HG02943 (cell line): ENCODE data around the gene KRTAP12-2.
"Not testable (repeated sequence)": the region's sequence is repeated elsewhere in the genome, so short reads cannot be mapped to it uniquely, and the experiment has no call there.

Experiments
- ATAC-seq: cut with Tn5 transposase; IDR thresholded peaks from one replicate; pipeline ENCODE4 v1.9.1; 2021; ENCODE audit warnings: mild to moderate bottlenecking, low read depth, moderate library complexity; ENCODE audit not compliant: unreplicated experiment

KRTAP12-2 gene

GRCh38 chr21:44702973-44703730 lies 36.4 kb upstream of the KRTAP12-2 start:
- ATAC-seq: no peak

GRCh38 chr21:44702111-44702972 lies 35.6 kb upstream of the KRTAP12-2 start:
- ATAC-seq: no peak

GRCh38 chr21:44701541-44701940 lies 34.8 kb upstream of the KRTAP12-2 start:
- ATAC-seq: no peak

- ATAC-seq: no peak
Observed at GRCh38 chr21:44701023-44701400, 34.3 kb upstream of the KRTAP12-2 start.

GRCh38 chr21:44700101-44701022 lies 33.6 kb upstream of the KRTAP12-2 start:
- ATAC-seq: no peak

GRCh38 chr21:44699502-44700001 lies 32.8 kb upstream of the KRTAP12-2 start:
- ATAC-seq: no peak

- no peak for ATAC-seq
Observed at GRCh38 chr21:44697811-44698734, 31.3 kb upstream of the KRTAP12-2 start.

GRCh38 chr21:44697172-44697810 lies 30.6 kb upstream of the KRTAP12-2 start, which contains the start of gene KRTAP10-12:
Gene KRTAP10-12, plus strand, starts transcription at chr21:44697172. Its CDS starts 30 bp downstream, at chr21:44697202.
- ATAC-seq: not testable (repeated sequence)

GRCh38 chr21:44696572-44696971 lies 29.8 kb upstream of the KRTAP12-2 start:
- ATAC-seq: no peak

GRCh38 chr21:44695641-44696040 lies 28.9 kb upstream of the KRTAP12-2 start:
- no peak for ATAC-seq

GRCh38 chr21:44695184-44695583 lies 28.5 kb upstream of the KRTAP12-2 start:
- ATAC-seq: no peak

GRCh38 chr21:44694776-44695175 lies 28.0 kb upstream of the KRTAP12-2 start:
- ATAC-seq: no peak

GRCh38 chr21:44692798-44693512 lies 26.2 kb upstream of the KRTAP12-2 start:
- ATAC-seq: no peak

GRCh38 chr21:44691686-44692085 lies 25.0 kb upstream of the KRTAP12-2 start:
- no peak for ATAC-seq

GRCh38 chr21:44689740-44690139 lies 23.0 kb upstream of the KRTAP12-2 start:
- not testable (repeated sequence) for ATAC-seq

GRCh38 chr21:44687671-44688070 lies 20.9 kb upstream of the KRTAP12-2 start:
- ATAC-seq: no peak

GRCh38 chr21:44686843-44687561 lies 20.3 kb upstream of the KRTAP12-2 start:
- ATAC-seq: no peak
